HepG2 (cell line): Measurements from ENCODE around the gene KRTCAP3. TPM values are rescaled to one million over a fixed set of nuclear protein-coding genes. Genes with fewer than 3 reads are reported as not detected.

Source experiments
- DMAP1 ChIP-seq: IDR thresholded peaks from 2 replicates; pipeline ENCODE4 v1.6.1; 2016
- GATAD2A ChIP-seq: IDR thresholded peaks from 2 replicates; pipeline ENCODE4 v1.6.1; 2016
- MTF1 ChIP-seq: sonication (generic); formaldehyde crosslinking; IDR thresholded peaks from 2 replicates; pipeline ENCODE4 v1.5.0; 2020; ENCODE audit warnings: missing genetic modification reagents
- MYNN ChIP-seq: sonication (generic); formaldehyde crosslinking; IDR thresholded peaks from 2 replicates; pipeline ENCODE4 v1.4.0; 2020; ENCODE audit warnings: mild to moderate bottlenecking, low read depth, missing genetic modification reagents
- NR2F2 ChIP-seq: IDR thresholded peaks from 2 replicates; pipeline ENCODE4 v1.6.1; 2012; ENCODE audit warnings: low read depth, inconsistent platforms, borderline replicate concordance
- PATZ1 ChIP-seq: sonication (generic); formaldehyde crosslinking; IDR thresholded peaks from 2 replicates; pipeline ENCODE4 v1.4.0; 2020; ENCODE audit warnings: missing genetic modification reagents
- RAD51 ChIP-seq: fragments of 450-650 bp; IDR thresholded peaks from 2 replicates; pipeline ENCODE4 v1.6.1; 2016; ENCODE audit warnings: borderline replicate concordance
- RELA ChIP-seq: sonication (generic); formaldehyde crosslinking; IDR thresholded peaks from 2 replicates; pipeline ENCODE4 v1.4.0; 2020; ENCODE audit warnings: missing genetic modification reagents
- REST ChIP-seq, 2 experiments: IDR thresholded peaks; 2 replicates each; pipeline ENCODE4 v1.6.1; 2011 to 2012; ENCODE audit warnings: low read length in 2 of 2, borderline replicate concordance in 1 of 2, low read depth in 1 of 2, mild to moderate bottlenecking in 1 of 2, moderate library complexity in 1 of 2
- SOX13 ChIP-seq, 3 experiments: fragments of 450-650 bp in 1 of 3; sonication (generic) in 1 of 3; formaldehyde crosslinking in 1 of 3; IDR thresholded peaks in 2 of 3; conservative IDR thresholded peaks in 1 of 3; 2 replicates each; pipeline versions ENCODE4 v1.5.0 to v1.6.1; 2016 to 2020; ENCODE audit warnings: antibody characterized with exemption in 1 of 3, mild to moderate bottlenecking in 1 of 3, missing compliant biosample characterization in 1 of 3, missing genetic modification reagents in 1 of 3, moderate library complexity in 1 of 3
- SUZ12 ChIP-seq: fragments of 150-350 bp; IDR thresholded peaks from 2 replicates; pipeline ENCODE4 v1.6.1; 2014; ENCODE audit warnings: low read depth, low read length
- ZBTB39 ChIP-seq: sonication (generic); formaldehyde crosslinking; IDR thresholded peaks from 2 replicates; pipeline ENCODE4 v1.5.0; 2020; ENCODE audit warnings: missing genetic modification reagents
- ZNF142 ChIP-seq: sonication (generic); formaldehyde crosslinking; IDR thresholded peaks from 2 replicates; pipeline ENCODE4 v1.4.0; 2020; ENCODE audit warnings: missing genetic modification reagents
- polyA plus RNA-seq, 8 experiments: library from polyadenylated mRNA; depleted of rRNA in 3 of 8; stranded (reverse) in 7 of 8; unstranded in 1 of 8; fragments of >200 nt; fragmentation: Illumina TruSeq in 4 of 8; extraction: Trizol in 4 of 8; gene quantifications; 2 replicates each; pipeline versions ENCODE4 v1.2.1 to v1.2.3, GENCODE V29; 2011 to 2016; ENCODE audit warnings: low read depth in 4 of 8, missing spikeins in 1 of 8, mixed read lengths in 1 of 8; ENCODE audit not compliant: insufficient read depth in 1 of 8
- total RNA-seq, 5 experiments: library from RNA; depleted of rRNA; stranded (reverse); fragments of >200 nt; fragmentation: Illumina TruSeq; extraction: Trizol; gene quantifications; 2 replicates each; pipeline ENCODE4 v1.2.3, GENCODE V29; 2016; ENCODE audit warnings: low read depth in 1 of 5

Gene KRTCAP3
- total and polyA plus RNA-seq, 2 of the 13 experiments (the other 11 are each of a cell fraction or from before 2014, with no cell fraction given): 2.1 to 4.5 TPM

- TF ChIP-seq ZNF142 (CRISPR knock-in tag): no peak; the same call in 1 of the 2 replicates
- TF ChIP-seq RELA (CRISPR knock-in tag): no peak
- peak; percentile 76; the same call in 1 of the 2 replicates for TF ChIP-seq PATZ1 (CRISPR knock-in tag)
- peak; percentile 88 for TF ChIP-seq DMAP1 (CRISPR knock-in tag)
- no peak for TF ChIP-seq RAD51
- no peak for TF ChIP-seq MYNN (CRISPR knock-in tag)
- TF ChIP-seq NR2F2: no peak
- no peak for TF ChIP-seq GATAD2A (CRISPR knock-in tag)
- TF ChIP-seq MTF1 (CRISPR knock-in tag): no peak
- no peak for TF ChIP-seq SUZ12
- TF ChIP-seq SOX13 (IDR thresholded peaks at IDR 0.05): no peak; the same call in 1 of the 2 replicates
- peak; percentile 55 to 87; a peak in 3 of 4 replicates for TF ChIP-seq SOX13 (CRISPR knock-in tag; conservative IDR thresholded peaks at IDR 0.05 in 1 of 2, IDR thresholded peaks at IDR 0.05 in 1 of 2)
- no peak for TF ChIP-seq ZBTB39
- peak in 1 of 2 experiments; percentile 18; a peak in 3 of 4 replicates for TF ChIP-seq REST (IDR thresholded peaks at IDR 0.05; ENCODE audit: borderline replicate concordance in 1 of 2, low read depth in 1 of 2, low read length in 2 of 2)
Measured at GRCh38 chr2:27428978-27429541, 13.1 kb upstream of the KRTCAP3 start (continued).
